HCT116 (cell line): Measurements from ENCODE around the gene TMC8. TPM values are rescaled to one million over a fixed set of nuclear protein-coding genes. Genes with fewer than 3 reads are reported as not detected.

ENCODE experiments used
- ATAC-seq: fragments of 200-7000 bp; cut with Tn5 transposase; 2 replicates; pipeline ENCODE4 v1.9.1; 2020; ENCODE audit warnings: mild to moderate bottlenecking, moderate library complexity
- BruUV-seq: library from RNA; stranded (reverse); fragments of 400-500 nt; replicated peaks from 2 replicates; lab custom pipeline; 2021; lab: Mats Ljungman, UMichigan
- CTCF ChIA-PET: fragments of 300-600 bp; sonication (Branson Sonifier 250); formaldehyde crosslinking; loops from one replicate; lab custom pipeline; 2021; ENCODE audit warnings: antibody characterized with exemption; lab: Charles Lee
- POLR2A ChIA-PET: fragments of 300-600, 350-600 bp; sonication (Branson Sonifier 250); formaldehyde crosslinking; loops from one replicate; lab custom pipeline; 2021; ENCODE audit warnings: antibody characterized with exemption; lab: Charles Lee
- RAD21 ChIA-PET, 2 experiments: fragments of 300-600 bp; sonication (Branson Sonifier 250); formaldehyde crosslinking; loops; one replicate each; lab custom pipeline; 2023; ENCODE audit warnings: low total read pairs in 2 of 2; ENCODE audit not compliant: uncharacterized antibody in 2 of 2, unreplicated experiment in 2 of 2, low non-redundant PET in 1 of 2; lab: Charles Lee
- DNase-seq: peaks from one replicate; pipeline ENCODE4 v3.0.0-alpha.2; 2010; ENCODE audit warnings: low read depth, low spot score
- H2AFZ ChIP-seq: fragments of 200-600 bp; shearing (Covaris generic), sonication (generic); 2 replicates; pipeline ENCODE4 v1.6.1; 2017; ENCODE audit warnings: low read depth, mixed run types, mixed read lengths, antibody characterized with exemption, low read length; ENCODE audit not compliant: poor library complexity, severe bottlenecking
- H3K27ac ChIP-seq: 2 replicates; pipeline ENCODE4 v1.5.1; 2012; ENCODE audit warnings: low read depth, low read length
- H3K27me3 ChIP-seq: fragments of 200-600 bp; sonication (generic); 2 replicates; pipeline ENCODE4 v1.6.1; 2016; ENCODE audit warnings: mixed run types, low read length, mixed read lengths; ENCODE audit not compliant: insufficient read depth
- H3K36me3 ChIP-seq, 2 experiments: fragments of 200-500 bp in 1 of 2; fragments of 200-600 bp in 1 of 2; sonication (Bioruptor generic) in 1 of 2; sonication (generic) in 1 of 2; 2 replicates each; pipeline versions ENCODE4 v1.5.1 to v1.6.1; 2014 to 2016; ENCODE audit warnings: low read length in 2 of 2, inconsistent platforms in 1 of 2, mixed read lengths in 1 of 2, mixed run types in 1 of 2; ENCODE audit not compliant: insufficient read depth in 2 of 2, control insufficient read depth in 1 of 2
- H3K4me1 ChIP-seq, 2 experiments: fragments of 200-600 bp in 1 of 2; sonication (generic) in 1 of 2; 2 replicates each; pipeline versions ENCODE4 v1.5.1 to v1.6.1; 2012 to 2017; ENCODE audit warnings: low read length in 2 of 2, inconsistent platforms in 1 of 2, mild to moderate bottlenecking in 1 of 2, mixed read lengths in 1 of 2, mixed run types in 1 of 2, moderate library complexity in 1 of 2; ENCODE audit not compliant: insufficient read depth in 2 of 2, control insufficient read depth in 1 of 2
- H3K4me2 ChIP-seq: fragments of 200-600 bp; sonication (generic); 2 replicates; pipeline ENCODE4 v1.6.1; 2017; ENCODE audit warnings: mixed run types, low read length, mixed read lengths
- H3K4me3 ChIP-seq, 2 experiments: fragments of 200-600 bp in 1 of 2; sonication (generic) in 1 of 2; replicated peaks in 1 of 2; 2 replicates each; pipeline ENCODE4 v1.5.1; 2011 to 2016; ENCODE audit warnings: low read length in 2 of 2, control low read depth in 1 of 2, low read depth in 1 of 2, mild to moderate bottlenecking in 1 of 2, mixed read lengths in 1 of 2, mixed run types in 1 of 2
- H3K79me2 ChIP-seq: fragments of 200-600 bp; sonication (generic); 2 replicates; pipeline ENCODE4 v1.6.1; 2017; ENCODE audit warnings: mild to moderate bottlenecking, mixed run types, low read length, moderate library complexity, mixed read lengths; ENCODE audit not compliant: insufficient read depth
- H3K9ac ChIP-seq: fragments of 200-600 bp; sonication (generic); 2 replicates; pipeline ENCODE4 v1.6.1; 2016; ENCODE audit warnings: low read length, mixed read lengths
- H3K9me2 ChIP-seq: fragments of 200-600 bp; sonication (generic), shearing (Covaris generic); 2 replicates; pipeline ENCODE4 v1.6.1; 2017; ENCODE audit warnings: mixed run types, mild to moderate bottlenecking, moderate library complexity; ENCODE audit not compliant: insufficient read depth
- H3K9me3 ChIP-seq, 2 experiments: fragments of 200-500 bp in 1 of 2; fragments of 200-600 bp in 1 of 2; sonication (Bioruptor generic) in 1 of 2; sonication (generic) in 1 of 2; 2 replicates each; pipeline ENCODE4 v1.6.1; 2014 to 2017; ENCODE audit warnings: low read length in 2 of 2, mixed read lengths in 2 of 2, inconsistent platforms in 1 of 2, low read depth in 1 of 2, mild to moderate bottlenecking in 1 of 2, mixed run types in 1 of 2, moderate library complexity in 1 of 2; ENCODE audit not compliant: control insufficient read depth in 1 of 2, insufficient read depth in 1 of 2
- H4K20me1 ChIP-seq: fragments of 200-600 bp; sonication (generic), shearing (Covaris generic); 2 replicates; pipeline ENCODE4 v1.6.1; 2017; ENCODE audit warnings: mixed run types, mild to moderate bottlenecking, moderate library complexity; ENCODE audit not compliant: insufficient read depth
- CTCF ChIP-seq, 3 experiments: fragments of 200-600 bp in 1 of 3; sonication (generic) in 1 of 3; IDR thresholded peaks in 2 of 3; conservative IDR thresholded peaks in 1 of 3; 2 replicates each; pipeline ENCODE4 v1.5.1; 2012 to 2017; ENCODE audit warnings: low read depth in 2 of 3, low read length in 2 of 3, antibody characterized with exemption in 1 of 3, borderline replicate concordance in 1 of 3, control low read depth in 1 of 3, mild to moderate bottlenecking in 1 of 3, mixed read lengths in 1 of 3, mixed run types in 1 of 3, moderate library complexity in 1 of 3; ENCODE audit not compliant: insufficient read depth in 1 of 3
- ELF1 ChIP-seq: IDR thresholded peaks from 2 replicates; pipeline ENCODE4 v1.6.1; 2012; ENCODE audit warnings: low read depth, borderline replicate concordance
- EZH2 ChIP-seq: fragments of 200-600 bp; sonication (generic); IDR thresholded peaks from 2 replicates; pipeline ENCODE4 v1.6.1; 2017; ENCODE audit warnings: antibody characterized with exemption, mixed run types
- JUND ChIP-seq: IDR thresholded peaks from 2 replicates; pipeline ENCODE4 v1.6.1; 2012
- POLR2A ChIP-seq: IDR thresholded peaks from 2 replicates; pipeline ENCODE4 v1.7.0; 2011; ENCODE audit warnings: borderline replicate concordance; ENCODE audit not compliant: insufficient read depth, insufficient read length; ENCODE audit errors: extremely low read depth
- POLR2AphosphoS5 ChIP-seq: IDR thresholded peaks from 2 replicates; pipeline ENCODE4 v1.6.1; 2011; ENCODE audit warnings: mild to moderate bottlenecking, low read depth, low read length, moderate library complexity
- RAD21 ChIP-seq: IDR thresholded peaks from 2 replicates; pipeline ENCODE4 v1.6.1; 2012; ENCODE audit warnings: low read depth, mild to moderate bottlenecking
- REST ChIP-seq: IDR thresholded peaks from 2 replicates; pipeline ENCODE4 v1.6.1; 2012; ENCODE audit warnings: low read depth
- YY1 ChIP-seq: IDR thresholded peaks from 2 replicates; pipeline ENCODE4 v1.6.1; 2011; ENCODE audit warnings: low read length, low read depth, moderate library complexity, mild to moderate bottlenecking; ENCODE audit not compliant: insufficient replicate concordance; ENCODE audit errors: extremely low read depth
- ZFX ChIP-seq: fragments of 450-650 bp; IDR thresholded peaks from 2 replicates; pipeline ENCODE4 v1.6.1; 2017
- intact Hi-C: fragments of 100-400 bp; cut with micrococcal nuclease; formaldehyde crosslinking; loops from 2 replicates; pipeline ENCODE4 v1.10.0; 2022
- total RNA-seq: library from RNA; stranded (reverse); gene quantifications from one replicate; pipeline ENCODE4 v1.2.1, GENCODE V29; 2021; ENCODE audit not compliant: unreplicated experiment

The TMC8 gene
- total RNA-seq, 1 experiment from 2014 or later: 7.8 TPM

GRCh38 chr17:78127239-78127887 is 3.2 kb upstream of the TMC8 start (continued):
- no peak for TF ChIP-seq REST

DNA sequence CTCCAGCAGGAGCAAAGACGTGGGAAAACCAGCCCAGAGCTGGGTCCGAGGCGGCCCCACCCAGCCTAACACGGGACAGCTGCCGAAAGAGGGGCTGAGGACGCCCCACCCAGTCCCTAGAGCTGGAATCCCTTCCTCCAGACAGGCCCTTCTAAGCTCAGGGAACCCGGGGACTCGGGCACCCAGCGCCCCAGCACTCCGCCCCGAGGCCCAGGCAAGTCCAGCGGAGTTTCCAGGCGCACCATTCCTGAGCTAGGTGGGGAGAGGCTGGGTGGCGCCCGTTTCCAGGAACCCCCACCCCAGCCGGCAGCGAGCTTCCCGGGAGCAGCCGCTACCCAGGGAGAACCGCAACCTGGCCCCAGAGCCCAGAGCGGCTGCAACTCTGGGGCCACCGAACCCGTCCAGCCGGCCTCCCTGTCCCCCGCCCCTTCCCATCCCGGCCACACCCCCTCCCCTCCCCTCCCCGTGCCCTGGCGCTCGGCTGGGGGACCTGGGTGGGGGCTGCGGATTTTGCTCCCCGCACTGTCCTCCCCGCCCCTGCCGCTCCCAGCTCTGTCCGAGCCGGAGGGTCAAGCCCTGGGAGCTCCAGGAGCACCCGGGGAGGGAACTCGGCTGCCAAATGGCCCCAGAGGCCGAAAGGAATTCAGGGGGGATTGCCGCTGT is 2.6 kb upstream of the TMC8 start:
- H3K4me3 ChIP-seq: peak overlapping the region; percentile 89 to 92
- H3K9me2 ChIP-seq: no peaks in the 10 kb centered on the region
- peak; percentile 44 for ATAC-seq
- CTCF ChIA-PET: interaction anchor here (1.0 to 2.1 kb wide), 5 partner anchors 9 to 43 kb away, joined by 4 to 9 read pairs (median 6); no protein-coding TSS in a partner anchor
- no peak overlapping the region for H2AFZ ChIP-seq
- peaks cover 38 to 58% of the 10 kb centered on the region in 2 experiments for H3K4me1 ChIP-seq
- H3K9me3 ChIP-seq: no peaks in the 10 kb centered on the region
- no peaks in the 10 kb centered on the region for H3K27me3 ChIP-seq
- DNase-seq: no peak
- RAD21 ChIA-PET: interaction anchor here in 1 of 2 experiments (0.8 to 1.4 kb wide), 4 partner anchors 14 to 123 kb away, joined by 3 to 6 read pairs (median 4); partner anchors contain the start of gene AFMID
- peak overlapping the region; percentile 96 for H3K4me2 ChIP-seq
- H3K79me2 ChIP-seq: peaks cover 17% of the 10 kb centered on the region; the same call in 1 of the 2 replicates
- BruUV-seq: TSS peak; percentile 40
- peak overlapping the region; percentile 95 for H3K27ac ChIP-seq
- no peak for TF ChIP-seq YY1
- TF ChIP-seq ELF1: no peak
- TF ChIP-seq CTCF (IDR thresholded peaks at IDR 0.05 in 2 of 3, conservative IDR thresholded peaks at IDR 0.05 in 1 of 3; ENCODE audit: borderline replicate concordance in 1 of 3, insufficient read depth in 1 of 3, low read depth in 2 of 3, low read length in 2 of 3): no peak
- no peak for TF ChIP-seq POLR2AphosphoS5
- TF ChIP-seq POLR2A: no peak
- TF ChIP-seq EZH2: no peak
- TF ChIP-seq ZFX: peak; percentile 33; the same call in 1 of the 2 replicates
- TF ChIP-seq RAD21: no peak
- TF ChIP-seq JUND: no peak
- H3K9ac ChIP-seq: peak overlapping the region; percentile 77
- intact Hi-C loops: loop anchor here (5.0 kb wide), 1 partner anchor 124 kb away; no protein-coding TSS in a partner anchor
- POLR2A ChIA-PET: interaction anchor here (1.0 to 4.2 kb wide), 7 partner anchors 9 to 59 kb away, joined by 3 to 35 read pairs (median 9); partner anchors contain the start of genes AFMID and TK1
- no peaks in the 10 kb centered on the region for H4K20me1 ChIP-seq
- peaks cover 2 to 12% of the 10 kb centered on the region in 2 experiments; a peak in 3 of 4 replicates for H3K36me3 ChIP-seq
